ENCODE results near the gene DUS2. TPM values are rescaled to one million over a fixed set of nuclear protein-coding genes. Genes with fewer than 3 reads are reported as not detected.
"Not testable (repeated sequence)": the region's sequence is repeated elsewhere in the genome, so short reads cannot be mapped to it uniquely, and the experiment has no call there.

DUS2 gene
- total and polyA plus RNA-seq, 8 donors = 0.45 to 27.5 (median 12.1) TPM

GRCh38 chr16:68022278-68022727 is 781 bp upstream of the DUS2 start:
- DNase-seq = no peak
- Histone ChIP-seq H3K9me3 (no peaks in the 10 kb centered on the region), H3K4me3 (peak overlapping the region; percentile 78 to 99 (median 90)), H3K27me3 (no peaks in the 10 kb centered on the region), H3K27ac (peak overlapping the region; percentile 72 to 90 (median 87)), H3K36me3 (peaks cover 0 to 22% (median 15%) of the 10 kb centered on the region in 4 donors), H3K4me1 (peaks cover 19 to 34% (median 30%) of the 10 kb centered on the region in 4 donors)
- 1 to 11% (median 6%) methylated on average over 17 to 19 of the region's 19 CpGs; no CpG with 5 or more reads in 1 of the 5 donors for WGBS, 5 donors
- intact Hi-C loops (cut with DNase I; ENCODE audit: low total_unique reads) = no loop called here
- TF ChIP-seq EP300 (IDR thresholded peaks at IDR 0.05) = no peak
- TF ChIP-seq POLR2AphosphoS5 (IDR thresholded peaks at IDR 0.05) = no peak
- TF ChIP-seq POLR2A (IDR thresholded peaks at IDR 0.05) = no peak
- no peak for TF ChIP-seq CTCF (IDR thresholded peaks at IDR 0.05)

- Histone ChIP-seq H3K27ac (no peak overlapping the region), H3K4me3 (no peak overlapping the region), H3K27me3 (no peaks in the 10 kb centered on the region), H3K9me3 (no peaks in the 10 kb centered on the region), H3K36me3 (peaks cover 0 to 47% (median 41%) of the 10 kb centered on the region in 4 donors), H3K4me1 (peaks cover 2 to 9% (median 5%) of the 10 kb centered on the region in 4 donors)
- intact Hi-C loops (cut with DNase I; ENCODE audit: low total_unique reads) = no loop called here
- 94 to 98% (median 96%) methylated on average over 3 of the region's 3 CpGs for WGBS, 5 donors
- DNase-seq = no peak
- TF ChIP-seq POLR2AphosphoS5 (IDR thresholded peaks at IDR 0.05) = no peak
- no peak for TF ChIP-seq EP300 (IDR thresholded peaks at IDR 0.05)
- no peak for TF ChIP-seq CTCF (IDR thresholded peaks at IDR 0.05)
- TF ChIP-seq POLR2A (IDR thresholded peaks at IDR 0.05) = no peak
Observed at GRCh38 chr16:68028996-68029395, 5.9 kb downstream of the DUS2 start.

- H3K4me1 ChIP-seq, H3K27ac ChIP-seq, H3K4me3 ChIP-seq, H3K9me3 ChIP-seq, H3K27me3 ChIP-seq, DNase-seq: not testable (repeated sequence)
- peaks cover 0 to 47% (median 41%) of the 10 kb centered on the region in 4 donors for H3K36me3 ChIP-seq
- 77 to 88% (median 83%) methylated on average over 6 of the region's 6 CpGs for WGBS, 5 donors
- intact Hi-C loops (cut with DNase I; ENCODE audit: low total_unique reads) = loop anchor here (10.0 kb wide), 1 partner anchor 215 kb away; no protein-coding TSS in a partner anchor
Observed at GRCh38 chr16:68030108-68030507, 7.0 kb downstream of the DUS2 start.

GRCh38 chr16:68031951-68032350 is 8.9 kb downstream of the DUS2 start:
- no peaks in the 10 kb centered on the region for H3K9me3 ChIP-seq
- H3K27me3 ChIP-seq = no peaks in the 10 kb centered on the region
- no peak for DNase-seq
- peaks cover 0 to 37% (median 31%) of the 10 kb centered on the region in 4 donors for H3K36me3 ChIP-seq
- 78 to 90% (median 86%) methylated on average over 2 of the region's 2 CpGs for WGBS, 5 donors
- H3K4me3 ChIP-seq = no peak overlapping the region
- intact Hi-C loops (cut with DNase I; ENCODE audit: low total_unique reads) = loop anchor here (10.0 kb wide), 1 partner anchor 217 kb away; no protein-coding TSS in a partner anchor
- no peak overlapping the region for H3K27ac ChIP-seq
- TF ChIP-seq POLR2AphosphoS5 (IDR thresholded peaks at IDR 0.05) (no peak), EP300 (IDR thresholded peaks at IDR 0.05) (no peak), CTCF (IDR thresholded peaks at IDR 0.05) (no peak)
- H3K4me1 ChIP-seq = peaks cover 0 to under 1% (median 0%) of the 10 kb centered on the region in 4 donors

- Histone ChIP-seq H3K36me3 (peaks cover 0 to 32% (median 28%) of the 10 kb centered on the region in 4 donors), H3K27me3 (no peaks in the 10 kb centered on the region), H3K4me1 (peaks cover 0 to 4% (median 0%) of the 10 kb centered on the region in 4 donors), H3K9me3 (no peaks in the 10 kb centered on the region), H3K27ac (no peak overlapping the region), H3K4me3 (no peak overlapping the region)
- DNase-seq = no peak
- intact Hi-C loops (cut with DNase I; ENCODE audit: low total_unique reads) = loop anchor here (10.0 kb wide), 1 partner anchor 218 kb away; no protein-coding TSS in a partner anchor
- WGBS, 5 donors = 93 to 100% (median 95%) methylated on average over 2 of the region's 2 CpGs
- TF ChIP-seq CTCF (IDR thresholded peaks at IDR 0.05) = no peak
- no peak for TF ChIP-seq POLR2A (IDR thresholded peaks at IDR 0.05)
- TF ChIP-seq POLR2AphosphoS5 (IDR thresholded peaks at IDR 0.05) = no peak
- no peak for TF ChIP-seq EP300 (IDR thresholded peaks at IDR 0.05)
Observed at GRCh38 chr16:68033101-68033500, 10.0 kb downstream of the DUS2 start.

Measured in stomach (tissue), 9 donors.